NCI-H187 treated with DMSO at 0.1 percent for 48 hours (cell line): ENCODE data around the gene PRKN.

Experiments
- DNase-seq: peaks from one replicate; lab custom pipeline; 2025; lab: John Stamatoyannopoulos, UW

PRKN gene

GRCh38 chr6:162727322-162728182 lies at the start of gene PRKN, which contains the start of gene PACRG:
Gene PRKN (minus strand): TSS chr6:162727766.
Gene PACRG (plus strand): TSS chr6:162727974.
- DNase-seq, result no peak

GRCh38 chr6:162777091-162777490 lies 49.5 kb upstream of the PRKN start:
- DNase-seq, result no peak

- DNase-seq, result no peak
These were observed 46.4 kb upstream of the PRKN start for GRCh38 chr6:162773996-162774395.

GRCh38 chr6:162772466-162772865 lies 44.9 kb upstream of the PRKN start:
- no peak for DNase-seq

GRCh38 chr6:162770955-162771354 lies 43.4 kb upstream of the PRKN start:
- DNase-seq, result no peak

- DNase-seq, result no peak
These were observed 42.6 kb upstream of the PRKN start for GRCh38 chr6:162770136-162770535.

- DNase-seq, result no peak
These were observed 26.2 kb upstream of the PRKN start for GRCh38 chr6:162753775-162754174.

- DNase-seq, result no peak
These were observed 23.8 kb upstream of the PRKN start for GRCh38 chr6:162751211-162751859.

GRCh38 chr6:162750776-162751175 lies 23.2 kb upstream of the PRKN start:
- DNase-seq, result no peak

GRCh38 chr6:162736961-162737360 lies 9.4 kb upstream of the PRKN start:
- DNase-seq, result no peak

GRCh38 chr6:162733489-162733888 lies 5.9 kb upstream of the PRKN start:
- DNase-seq, result no peak

GRCh38 chr6:162730502-162730901 lies 2.9 kb upstream of the PRKN start:
- no peak for DNase-seq

- no peak for DNase-seq
These were observed 1.1 kb upstream of the PRKN start for GRCh38 chr6:162728706-162729105.

- DNase-seq, result no peak
These were observed 631 bp upstream of the PRKN start for GRCh38 chr6:162728197-162728596.

GRCh38 chr6:162726947-162727321 lies 632 bp downstream of the PRKN start:
- DNase-seq, result no peak

- no peak for DNase-seq
These were observed 4.9 kb downstream of the PRKN start for GRCh38 chr6:162722633-162723032.

GRCh38 chr6:162722226-162722625 lies 5.3 kb downstream of the PRKN start:
- no peak for DNase-seq

- DNase-seq, result no peak
These were observed 6.2 kb downstream of the PRKN start for GRCh38 chr6:162721404-162721687.

GRCh38 chr6:162719528-162719927 lies 8.0 kb downstream of the PRKN start:
- DNase-seq, result no peak

- DNase-seq, result no peak
These were observed 12.0 kb downstream of the PRKN start for GRCh38 chr6:162715601-162716000.

GRCh38 chr6:162713974-162714780 lies 13.4 kb downstream of the PRKN start:
- no peak for DNase-seq

GRCh38 chr6:162712694-162713093 lies 14.9 kb downstream of the PRKN start:
- DNase-seq, result no peak

- DNase-seq, result no peak
These were observed 16.2 kb downstream of the PRKN start for GRCh38 chr6:162711376-162711775.
